Amniotic stem cell (primary cell): ENCODE results near the gene LAMA5.

Experiments used
- DNase-seq: peaks from one replicate; lab custom pipeline; 2025; lab: John Stamatoyannopoulos, UW

The LAMA5 gene

GRCh38 chr20:62286493-62287064 lies 80.5 kb downstream of the LAMA5 start:
- DNase-seq, result no peak

- DNase-seq, result no peak
These were observed 81.4 kb downstream of the LAMA5 start for GRCh38 chr20:62285722-62286121.

GRCh38 chr20:62285151-62285550 lies 82.0 kb downstream of the LAMA5 start:
- DNase-seq, result no peak

- DNase-seq, result no peak
These were observed 82.7 kb downstream of the LAMA5 start for GRCh38 chr20:62284448-62284847.

- DNase-seq, result no peak
These were observed 84.1 kb downstream of the LAMA5 start for GRCh38 chr20:62282877-62283503.

- DNase-seq, result no peak
These were observed 85.0 kb downstream of the LAMA5 start for GRCh38 chr20:62282103-62282502.

GRCh38 chr20:62281161-62281933 lies 85.8 kb downstream of the LAMA5 start:
- no peak for DNase-seq

- no peak for DNase-seq
These were observed 86.8 kb downstream of the LAMA5 start for GRCh38 chr20:62280303-62280702.

GRCh38 chr20:62277253-62277652 lies 89.9 kb downstream of the LAMA5 start:
- DNase-seq, result no peak

GRCh38 chr20:62276439-62276838 lies 90.7 kb downstream of the LAMA5 start:
- no peak for DNase-seq

GRCh38 chr20:62275219-62275618 lies 91.9 kb downstream of the LAMA5 start:
- no peak for DNase-seq

GRCh38 chr20:62274332-62274950 lies 92.7 kb downstream of the LAMA5 start:
- no peak for DNase-seq

GRCh38 chr20:62273416-62273815 lies 93.7 kb downstream of the LAMA5 start:
- DNase-seq, result no peak

- no peak for DNase-seq
These were observed 94.9 kb downstream of the LAMA5 start for GRCh38 chr20:62272200-62272599.

GRCh38 chr20:62269871-62270270 lies 97.2 kb downstream of the LAMA5 start:
- no peak for DNase-seq

GRCh38 chr20:62269378-62269777 lies 97.7 kb downstream of the LAMA5 start:
- no peak for DNase-seq

GRCh38 chr20:62268228-62268900 lies 98.7 kb downstream of the LAMA5 start:
- DNase-seq, result no peak

GRCh38 chr20:62267543-62267942 lies 99.6 kb downstream of the LAMA5 start:
- no peak for DNase-seq

GRCh38 chr20:62266851-62267250 lies 100.3 kb downstream of the LAMA5 start:
- DNase-seq, result no peak

GRCh38 chr20:62266340-62266739 lies 100.8 kb downstream of the LAMA5 start:
- DNase-seq, result no peak

- no peak for DNase-seq
These were observed 101.7 kb downstream of the LAMA5 start for GRCh38 chr20:62265365-62265764.

- no peak for DNase-seq
These were observed 103.7 kb downstream of the LAMA5 start for GRCh38 chr20:62263396-62263795.
